Tibial nerve (tissue), 4 donors: ENCODE measurements around the gene LARP6. TPM values are rescaled to one million over a fixed set of nuclear protein-coding genes. Genes with fewer than 3 reads are reported as not detected.
"Not testable (repeated sequence)": the region's sequence is repeated elsewhere in the genome, so short reads cannot be mapped to it uniquely, and the experiment has no call there.

Experiments
- DNase-seq, 2 donors: peaks; one replicate each; pipeline ENCODE4 v3.0.0-alpha.2; 2019; ENCODE audit warnings: low spot score in 2 of 2
- H3K27ac ChIP-seq, 4 donors: fragments of 200-600 bp; sonication (generic) in 3 of 4; one replicate each; pipeline ENCODE4 v1.5.1; 2017 to 2019; ENCODE audit warnings: mild to moderate bottlenecking in 1 of 4
- H3K27me3 ChIP-seq, 2 donors: fragments of 200-600 bp; sonication (generic) in 1 of 2; one replicate each; pipeline versions ENCODE4 v1.5.1 to v1.6.0; 2017 to 2019
- H3K36me3 ChIP-seq, 3 donors: fragments of 200-600 bp; sonication (generic); one replicate each; pipeline ENCODE4 v1.5.1; 2018 to 2019
- H3K4me1 ChIP-seq, 4 donors: fragments of 200-600 bp; sonication (generic) in 3 of 4; one replicate each; pipeline ENCODE4 v1.5.1; 2017 to 2019
- H3K4me3 ChIP-seq, 4 donors: fragments of 200-600 bp; sonication (generic) in 3 of 4; one replicate each; pipeline ENCODE4 v1.5.1; 2017 to 2019; ENCODE audit warnings: mild to moderate bottlenecking in 1 of 4, moderate library complexity in 1 of 4
- H3K9me3 ChIP-seq, 4 donors: fragments of 200-600 bp; sonication (generic) in 3 of 4; one replicate each; pipeline ENCODE4 v1.5.1; 2017 to 2019
- CTCF ChIP-seq, 5 experiments: fragments of 200-600 bp in 3 of 5; fragments of 450-650 bp in 2 of 5; sonication (generic) in 3 of 5; IDR thresholded peaks; one replicate each; pipeline ENCODE4 v1.5.1; 2016 to 2019; ENCODE audit warnings: antibody characterized with exemption in 5 of 5, mild to moderate bottlenecking in 3 of 5, moderate library complexity in 2 of 5
- EP300 ChIP-seq, 2 donors: sonication (generic); formaldehyde crosslinking; IDR thresholded peaks; one replicate each; pipeline ENCODE4 v1.6.1; 2017; ENCODE audit warnings: antibody characterized with exemption in 2 of 2, mild to moderate bottlenecking in 1 of 2
- POLR2A ChIP-seq, 2 donors: fragments of 450-650 bp; IDR thresholded peaks; one replicate each; pipeline ENCODE4 v1.6.1; 2017; ENCODE audit warnings: antibody characterized with exemption in 2 of 2, mild to moderate bottlenecking in 2 of 2, moderate library complexity in 2 of 2
- WGBS, 2 donors: methylation state at CpG; one replicate each; pipeline ENCODE4 v1.1.5; 2018; 5-methylcytosine and 5-hydroxymethylcytosine counted together
- total RNA-seq, 4 donors: library from RNA; depleted of rRNA; stranded (reverse); fragments of >200 nt; gene quantifications; one replicate each; pipeline ENCODE4 v1.1.0, GENCODE V29; 2016

LARP6 gene
- total RNA-seq, 4 donors from 2014 or later, result 29.9 to 86.3 (median 54.8) TPM

DNA sequence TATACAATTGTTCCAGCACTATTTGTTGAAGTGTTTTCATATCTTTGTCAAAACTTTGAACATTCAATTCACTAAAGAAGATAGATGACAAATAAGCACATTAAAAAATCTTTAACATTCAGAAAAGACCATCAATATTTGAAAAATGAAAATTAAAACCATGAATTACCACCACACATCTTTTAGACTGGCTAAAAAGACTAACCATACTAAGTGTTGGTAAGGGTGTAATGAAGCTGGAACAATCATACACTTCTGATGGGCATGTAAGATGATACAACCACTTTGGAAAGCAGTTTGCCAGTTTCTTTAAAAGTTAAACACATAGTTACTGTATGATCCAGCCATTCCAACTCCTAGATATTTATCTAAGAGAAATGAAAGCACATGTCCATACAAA, 33.7 kb downstream of the LARP6 start:
- TF ChIP-seq CTCF (IDR thresholded peaks at IDR 0.05) (no peak), POLR2A (IDR thresholded peaks at IDR 0.05) (no peak), EP300 (IDR thresholded peaks at IDR 0.05) (no peak)
- Histone ChIP-seq H3K36me3 (no peaks in the 10 kb centered on the region), H3K4me1 (peaks cover 0 to 4% (median 2%) of the 10 kb centered on the region in 4 donors), H3K4me3 (no peak overlapping the region), H3K27ac (no peak overlapping the region), H3K9me3 (peaks cover 0 to 3% (median 0%) of the 10 kb centered on the region in 4 donors), H3K27me3 (no peaks in the 10 kb centered on the region)
- DNase-seq, result no peak

DNA sequence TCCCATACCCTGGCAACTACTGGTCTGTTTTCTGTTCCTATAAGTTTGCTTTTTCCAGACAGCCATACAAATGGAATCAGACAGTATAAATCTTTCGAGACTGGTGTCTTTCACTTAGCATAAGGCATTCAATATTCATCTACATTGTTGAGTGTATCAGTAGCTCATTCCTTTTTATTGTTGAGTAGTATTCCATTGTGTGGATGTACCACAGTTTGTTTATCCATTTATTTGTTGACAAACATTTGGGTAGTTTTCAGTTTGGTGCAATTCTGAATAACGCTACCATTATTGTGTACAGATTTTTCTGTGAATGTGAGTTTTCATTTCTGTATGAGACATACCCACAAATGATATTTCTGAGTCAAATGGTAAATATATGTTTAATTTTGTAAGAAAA, 35.4 kb downstream of the LARP6 start:
- Histone ChIP-seq H3K9me3 (peaks cover 0 to 3% (median 0%) of the 10 kb centered on the region in 4 donors), H3K27me3 (no peaks in the 10 kb centered on the region), H3K4me3 (no peak overlapping the region), H3K36me3 (no peaks in the 10 kb centered on the region), H3K27ac (no peak overlapping the region), H3K4me1 (no peaks in the 10 kb centered on the region)
- 97 to 99% methylated on average over 2 of the region's 2 CpGs for WGBS, 2 donors
- DNase-seq, result no peak
- TF ChIP-seq CTCF (IDR thresholded peaks at IDR 0.05) (no peak), POLR2A (IDR thresholded peaks at IDR 0.05) (no peak), EP300 (IDR thresholded peaks at IDR 0.05) (no peak)

DNA sequence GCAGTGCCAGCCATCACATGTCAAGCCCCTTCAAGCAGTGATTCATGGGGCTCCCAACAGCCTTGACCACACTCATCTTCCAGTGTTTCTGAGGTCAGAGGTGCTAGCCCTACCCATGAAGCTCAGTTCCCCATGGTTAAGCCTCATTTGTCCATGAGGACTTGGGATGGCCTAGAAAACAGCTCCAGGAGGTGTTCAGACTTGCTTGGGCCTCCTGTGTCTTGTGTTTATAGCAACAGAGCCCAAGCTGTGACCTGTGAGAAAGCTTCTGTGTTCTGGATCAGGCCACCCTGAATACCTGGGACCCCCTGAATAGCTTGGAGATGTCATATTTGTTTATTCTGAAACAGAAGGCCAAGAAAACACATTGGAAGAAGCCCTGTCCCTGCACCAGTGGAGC, 36.7 kb downstream of the LARP6 start:
- peaks cover 0 to 3% (median 0%) of the 10 kb centered on the region in 4 donors for H3K9me3 ChIP-seq
- no peaks in the 10 kb centered on the region for H3K36me3 ChIP-seq

GRCh38 chr15:70815604-70816003, 38.4 kb downstream of the LARP6 start:
- no peak overlapping the region for H3K27ac ChIP-seq
- no peaks in the 10 kb centered on the region for H3K36me3 ChIP-seq
- H3K4me3 ChIP-seq, result no peak overlapping the region
- DNase-seq, result no peak
- peaks cover 0 to 3% (median 0%) of the 10 kb centered on the region in 4 donors for H3K9me3 ChIP-seq
- 93 to 95% methylated on average over 5 of the region's 5 CpGs for WGBS, 2 donors
- TF ChIP-seq EP300 (IDR thresholded peaks at IDR 0.05) (no peak), CTCF (IDR thresholded peaks at IDR 0.05) (no peak), POLR2A (IDR thresholded peaks at IDR 0.05) (no peak)
- H3K27me3 ChIP-seq, result no peaks in the 10 kb centered on the region
- peaks cover 0 to 12% (median 4%) of the 10 kb centered on the region in 4 donors for H3K4me1 ChIP-seq

More for the DNA sequence above, 36.7 kb downstream of the LARP6 start:
- DNase-seq, result no peak
- TF ChIP-seq POLR2A (IDR thresholded peaks at IDR 0.05) (no peak), EP300 (IDR thresholded peaks at IDR 0.05) (no peak), CTCF (IDR thresholded peaks at IDR 0.05) (no peak)
- no peak overlapping the region for H3K4me3 ChIP-seq
- H3K4me1 ChIP-seq, result peaks cover 0 to 2% (median under 1%) of the 10 kb centered on the region in 4 donors
- no peaks in the 10 kb centered on the region for H3K27me3 ChIP-seq
- H3K27ac ChIP-seq, result no peak overlapping the region

DNA sequence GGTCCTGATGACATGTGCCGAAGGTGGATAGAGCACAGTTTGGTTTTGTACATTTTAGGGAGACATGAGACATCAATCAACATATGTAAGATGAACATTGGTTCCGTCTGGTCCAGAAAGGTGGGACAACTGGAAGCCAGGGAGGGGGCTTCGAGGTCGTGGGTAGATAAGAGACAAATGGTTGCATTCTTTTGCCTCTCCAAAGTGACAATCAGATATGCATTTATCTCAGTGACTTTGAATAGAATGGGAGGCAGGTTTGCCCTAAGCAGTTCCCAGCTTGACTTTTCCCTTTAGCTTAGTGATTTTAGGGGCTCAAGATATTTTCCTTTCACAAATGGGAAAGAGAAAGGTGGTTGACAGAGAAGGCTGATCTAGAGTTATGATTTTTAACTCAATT, 38.9 kb downstream of the LARP6 start:
- H3K27ac ChIP-seq, H3K9me3 ChIP-seq: not testable (repeated sequence)
- WGBS, 2 donors, result 80 to 87% methylated on average over 4 of the region's 4 CpGs

GRCh38 chr15:70812827-70813364, 41.1 kb downstream of the LARP6 start:
- 86 to 95% methylated on average over 4 of the region's 4 CpGs for WGBS, 2 donors

More for the DNA sequence above, 38.9 kb downstream of the LARP6 start:
- not testable (repeated sequence) for H3K4me3 ChIP-seq, DNase-seq, H3K27me3 ChIP-seq, H3K36me3 ChIP-seq
- peaks cover 0 to 12% (median 4%) of the 10 kb centered on the region in 4 donors for H3K4me1 ChIP-seq

More at GRCh38 chr15:70812827-70813364, 41.1 kb downstream of the LARP6 start:
- TF ChIP-seq POLR2A (IDR thresholded peaks at IDR 0.05) (no peak), EP300 (IDR thresholded peaks at IDR 0.05) (no peak), CTCF (IDR thresholded peaks at IDR 0.05) (no peak)
- no peak overlapping the region for H3K27ac ChIP-seq
- DNase-seq, result no peak
- no peaks in the 10 kb centered on the region for H3K27me3 ChIP-seq
- no peaks in the 10 kb centered on the region for H3K36me3 ChIP-seq
- no peaks in the 10 kb centered on the region for H3K9me3 ChIP-seq
- H3K4me3 ChIP-seq, result no peak overlapping the region
- H3K4me1 ChIP-seq, result peaks cover 0 to 12% (median 4%) of the 10 kb centered on the region in 4 donors
